Neuronal stem cell (in vitro differentiated cells): ENCODE results near the gene SELPLG.

Source experiments
- DNase-seq: peaks from one replicate; pipeline ENCODE4 v3.0.0-alpha.2; 2013; ENCODE audit warnings: low spot score
- H2AFZ ChIP-seq: one replicate; pipeline ENCODE4 v1.6.1; 2013; ENCODE audit warnings: mild to moderate bottlenecking, low read length, inconsistent platforms
- H2AK5ac ChIP-seq: 2 replicates; pipeline ENCODE4 v1.6.1; 2013; ENCODE audit warnings: low read depth, mild to moderate bottlenecking, inconsistent platforms, low read length, moderate library complexity, mixed read lengths
- H2BK120ac ChIP-seq: 2 replicates; pipeline ENCODE4 v1.6.1; 2013; ENCODE audit warnings: low read depth, mild to moderate bottlenecking, inconsistent platforms, low read length, moderate library complexity, mixed read lengths
- H2BK12ac ChIP-seq: one replicate; pipeline ENCODE4 v1.6.1; 2013; ENCODE audit warnings: low read length, inconsistent platforms
- H2BK15ac ChIP-seq: 2 replicates; pipeline ENCODE4 v1.6.1; 2013; ENCODE audit warnings: mild to moderate bottlenecking, low read length, inconsistent platforms, mixed read lengths
- H2BK5ac ChIP-seq: one replicate; pipeline ENCODE4 v1.6.1; 2013; ENCODE audit warnings: inconsistent platforms, mild to moderate bottlenecking, low read length, moderate library complexity
- H3K14ac ChIP-seq: one replicate; pipeline ENCODE4 v1.6.1; 2013; ENCODE audit warnings: low read length, inconsistent platforms
- H3K18ac ChIP-seq: 2 replicates; pipeline ENCODE4 v1.6.1; 2013; ENCODE audit warnings: low read length, inconsistent platforms
- H3K23ac ChIP-seq: 2 replicates; pipeline ENCODE4 v1.6.1; 2013; ENCODE audit warnings: low read depth, mild to moderate bottlenecking, mixed read lengths, low read length, inconsistent platforms; ENCODE audit not compliant: poor library complexity
- H3K27ac ChIP-seq: replicated peaks from 3 replicates; pipeline ENCODE4 v1.5.1; 2013; ENCODE audit warnings: low read length, inconsistent platforms
- H3K27me3 ChIP-seq, 3 experiments: 2 replicates each; pipeline ENCODE4 v1.6.1; 2013; ENCODE audit warnings: low read length in 3 of 3, mild to moderate bottlenecking in 2 of 3, inconsistent platforms in 1 of 3, low read depth in 1 of 3, mixed read lengths in 1 of 3, moderate library complexity in 1 of 3; ENCODE audit not compliant: control insufficient read depth in 3 of 3, insufficient read depth in 3 of 3
- H3K36me3 ChIP-seq, 2 donors: replicated peaks in 1 of 2; 2 replicates each; pipeline ENCODE4 v1.6.1; 2013; ENCODE audit warnings: low read length in 2 of 2; ENCODE audit not compliant: control insufficient read depth in 2 of 2, insufficient read depth in 2 of 2
- H3K4ac ChIP-seq: 2 replicates; pipeline ENCODE4 v1.6.1; 2013; ENCODE audit warnings: inconsistent platforms, mild to moderate bottlenecking, low read length, moderate library complexity
- H3K4me1 ChIP-seq, 2 donors: 1 replicate in 1 of 2; 2 replicates in 1 of 2; pipeline ENCODE4 v1.6.1; 2013; ENCODE audit warnings: low read length in 2 of 2, low read depth in 1 of 2; ENCODE audit not compliant: control insufficient read depth in 2 of 2, insufficient read depth in 1 of 2
- H3K4me2 ChIP-seq: one replicate; pipeline ENCODE4 v1.6.1; 2013; ENCODE audit warnings: mild to moderate bottlenecking, low read length, inconsistent platforms; ENCODE audit not compliant: insufficient read depth, poor library complexity, severe bottlenecking
- H3K4me3 ChIP-seq, 2 donors: 2 replicates each; pipeline ENCODE4 v1.5.1; 2013; ENCODE audit warnings: low read length in 2 of 2, mild to moderate bottlenecking in 2 of 2, inconsistent platforms in 1 of 2, moderate library complexity in 1 of 2
- H3K79me1 ChIP-seq: one replicate; pipeline ENCODE4 v1.6.1; 2013; ENCODE audit warnings: low read depth, mild to moderate bottlenecking, inconsistent platforms, low read length, moderate library complexity
- H3K9ac ChIP-seq: one replicate; pipeline ENCODE4 v1.6.1; 2013; ENCODE audit warnings: mild to moderate bottlenecking, low read depth, low read length, inconsistent platforms; ENCODE audit not compliant: poor library complexity
- H3K9me3 ChIP-seq, 2 donors: replicated peaks in 1 of 2; 2 replicates each; pipeline versions ENCODE3 to v1.6.1; 2013; ENCODE audit warnings: low read length in 2 of 2, mild to moderate bottlenecking in 2 of 2, inconsistent platforms in 1 of 2, low read depth in 1 of 2, mixed read lengths in 1 of 2, moderate library complexity in 1 of 2; ENCODE audit not compliant: control insufficient read depth in 2 of 2, insufficient read depth in 1 of 2
- H4K8ac ChIP-seq: one replicate; pipeline ENCODE4 v1.6.1; 2013; ENCODE audit warnings: low read depth, mild to moderate bottlenecking, inconsistent platforms, low read length, moderate library complexity
- H4K91ac ChIP-seq: one replicate; pipeline ENCODE4 v1.6.1; 2013; ENCODE audit warnings: low read length, low read depth, mild to moderate bottlenecking, inconsistent platforms; ENCODE audit not compliant: poor library complexity
- WGBS, 2 donors: extraction: QIAGEN DNeasy Blood & Tissue Kit; methylation state at CpG; one replicate each; pipeline ENCODE4 v1.1.7; 2013; ENCODE audit warnings: missing lambda C conversion rate in 2 of 2, mixed read lengths in 1 of 2; ENCODE audit not compliant: insufficient read length in 2 of 2, insufficient replicate concordance in 1 of 2; ENCODE audit errors: extremely low coverage in 2 of 2; 5-methylcytosine and 5-hydroxymethylcytosine counted together

The SELPLG gene

DNA sequence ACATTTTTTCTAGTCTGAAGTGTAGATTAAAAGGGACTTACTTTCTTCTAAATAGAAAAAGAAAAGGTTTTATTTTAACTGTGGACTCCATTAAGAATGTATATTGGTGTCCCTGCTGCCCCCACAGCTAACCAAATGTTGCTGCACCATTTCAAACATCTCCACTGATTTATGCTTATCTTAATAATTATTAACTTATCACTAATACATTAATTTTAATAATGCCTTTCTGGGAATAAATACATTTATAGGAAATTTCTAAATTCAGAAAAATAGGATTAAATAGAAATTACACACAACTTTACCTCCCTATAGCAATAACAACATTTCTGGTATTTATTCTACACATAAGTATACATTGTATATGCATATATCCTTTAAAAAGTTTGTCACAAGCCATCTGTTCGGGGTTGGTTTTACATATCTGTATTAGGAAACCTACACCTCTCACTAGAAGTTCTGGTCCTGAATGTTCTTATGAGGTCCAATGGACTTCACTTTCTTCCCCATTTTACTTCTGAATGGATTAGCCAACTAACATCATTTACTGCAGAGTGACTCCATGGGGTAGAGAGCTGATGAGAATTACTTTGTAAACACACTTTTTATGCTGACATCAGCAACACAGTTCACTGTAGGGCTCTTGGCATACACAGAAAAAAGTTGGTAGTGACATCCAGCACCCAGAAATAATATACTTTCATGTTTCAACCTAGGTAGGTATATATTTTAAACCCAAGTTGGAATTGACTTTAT, 9.4 kb upstream of the SELPLG start:
- peaks cover 11 to 17% of the 10 kb centered on the region in 2 donors for H3K4me1 ChIP-seq
- H2BK12ac ChIP-seq = no peak overlapping the region
- H2BK120ac ChIP-seq = no peak overlapping the region
- no peak overlapping the region for H3K23ac ChIP-seq
- H3K79me1 ChIP-seq = peaks cover 3% of the 10 kb centered on the region
- no peak overlapping the region for H3K4me3 ChIP-seq
- H3K14ac ChIP-seq = no peak overlapping the region
- no peak overlapping the region for H2AK5ac ChIP-seq
- H3K9me3 ChIP-seq = no peaks in the 10 kb centered on the region
- no peak overlapping the region for H3K9ac ChIP-seq
- no peak overlapping the region for H2AFZ ChIP-seq
- no peak overlapping the region for H3K27ac ChIP-seq
- no CpG with 5 or more reads among the region's 1 CpG for WGBS, 2 donors
- H4K8ac ChIP-seq = no peak overlapping the region
- H3K27me3 ChIP-seq = no peaks in the 10 kb centered on the region
- no peak overlapping the region for H3K4me2 ChIP-seq
- H2BK5ac ChIP-seq = no peak overlapping the region
- no peak overlapping the region for H4K91ac ChIP-seq
- no peak overlapping the region for H3K18ac ChIP-seq
- H3K36me3 ChIP-seq = peaks cover 19 to 72% of the 10 kb centered on the region in 2 donors
- no peak overlapping the region for H3K4ac ChIP-seq
- no peak overlapping the region for H2BK15ac ChIP-seq
- DNase-seq = no peak

DNA sequence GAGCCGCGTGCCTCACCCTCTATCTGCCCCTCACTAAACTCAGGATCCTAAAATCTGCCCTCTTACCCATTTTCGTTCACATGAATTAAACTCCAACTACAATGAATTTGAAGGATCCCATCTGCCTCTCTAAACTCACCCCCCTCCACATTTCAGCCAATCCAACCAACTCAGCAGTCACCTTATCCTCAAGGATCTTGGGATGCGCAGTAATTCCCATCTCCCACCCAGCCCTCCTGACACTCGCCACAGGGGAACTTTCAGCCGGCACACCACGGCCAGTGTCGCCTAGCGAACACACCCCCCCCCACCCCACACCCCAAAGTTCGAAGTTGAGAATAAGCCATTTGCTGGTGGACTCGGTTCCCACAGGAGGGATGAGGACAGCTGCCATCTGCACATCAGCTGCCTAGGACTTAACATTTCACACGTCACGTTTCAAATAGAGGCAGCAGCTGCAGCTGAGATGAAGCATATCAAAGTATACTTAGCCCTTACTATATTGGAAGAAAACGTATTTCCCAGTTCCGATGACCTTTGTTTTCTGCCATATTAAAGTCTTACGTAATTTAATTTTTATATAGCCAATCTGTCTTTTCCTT, 8.7 kb upstream of the SELPLG start:
- Histone ChIP-seq H2BK15ac (no peak overlapping the region), H2BK12ac (no peak overlapping the region), H2AK5ac (no peak overlapping the region), H2BK120ac (no peak overlapping the region), H4K8ac (no peak overlapping the region), H3K27me3 (no peaks in the 10 kb centered on the region), H3K4me1 (peaks cover 19 to 24% of the 10 kb centered on the region in 2 donors), H2AFZ (no peak overlapping the region), H3K9ac (no peak overlapping the region), H3K36me3 (peaks cover 16 to 65% of the 10 kb centered on the region in 2 donors), H3K27ac (no peak overlapping the region), H3K14ac (no peak overlapping the region), H3K18ac (no peak overlapping the region), H3K4me2 (no peak overlapping the region), H3K4ac (no peak overlapping the region), H3K9me3 (no peaks in the 10 kb centered on the region), H3K4me3 (no peak overlapping the region), H3K23ac (no peak overlapping the region), H4K91ac (no peak overlapping the region), H3K79me1 (peaks cover 3% of the 10 kb centered on the region), H2BK5ac (no peak overlapping the region)
- WGBS, 2 donors = no CpG with 5 or more reads among the region's 16 CpGs
- no peak for DNase-seq

DNA sequence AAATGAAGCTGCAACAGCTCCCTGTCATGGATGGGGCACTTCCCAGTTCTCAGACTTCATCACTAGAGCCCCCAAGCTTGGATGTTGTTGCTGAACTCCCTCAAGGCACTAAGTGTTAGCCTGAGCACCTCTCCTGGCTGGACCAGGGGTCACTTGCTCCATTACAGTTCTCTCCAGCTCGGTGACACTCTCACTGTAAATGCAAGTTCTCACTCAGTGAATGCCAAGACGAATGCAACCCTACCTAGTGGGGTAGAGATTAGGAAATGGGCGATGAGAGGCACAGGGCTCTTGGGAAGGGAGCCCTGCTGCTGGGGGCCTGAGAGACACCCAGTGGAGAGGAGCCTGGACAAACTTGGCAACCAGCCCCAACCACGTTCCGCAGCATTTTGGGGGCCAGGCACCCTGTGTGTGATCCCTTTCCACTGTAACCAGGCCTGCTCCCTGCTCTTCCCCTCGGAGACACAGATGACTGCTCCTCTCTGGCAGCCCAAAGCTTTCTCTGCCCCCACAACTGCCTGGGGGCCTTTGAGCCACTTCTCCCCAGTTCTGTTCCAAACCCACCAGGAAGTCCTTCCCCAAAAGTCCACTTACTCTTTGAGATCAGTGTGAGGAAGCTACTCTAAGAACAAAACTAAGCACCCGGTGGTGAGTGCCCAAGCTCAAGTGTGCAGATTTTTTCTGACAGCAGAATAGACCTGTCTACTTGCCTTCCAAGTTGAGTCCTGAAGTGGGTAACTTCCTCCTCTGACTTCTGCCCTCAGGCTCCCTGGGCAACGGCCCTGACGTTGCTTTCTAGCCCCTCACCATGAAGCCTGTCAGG, 8.0 kb upstream of the SELPLG start:
- no peak overlapping the region for H2BK12ac ChIP-seq
- no peak overlapping the region for H2BK15ac ChIP-seq
- no CpG with 5 or more reads among the region's 9 CpGs for WGBS, 2 donors
- no peak overlapping the region for H2AFZ ChIP-seq
- peaks cover 3% of the 10 kb centered on the region for H3K79me1 ChIP-seq
- H3K4me3 ChIP-seq = no peak overlapping the region
- no peak overlapping the region for H2BK5ac ChIP-seq
- no peak overlapping the region for H4K8ac ChIP-seq
- H3K9ac ChIP-seq = no peak overlapping the region
- H3K36me3 ChIP-seq = peaks cover 14 to 57% of the 10 kb centered on the region in 2 donors
- no peak overlapping the region for H3K23ac ChIP-seq
- no peaks in the 10 kb centered on the region for H3K9me3 ChIP-seq
- H3K4me2 ChIP-seq = no peak overlapping the region
- H3K27me3 ChIP-seq = no peaks in the 10 kb centered on the region
- no peak overlapping the region for H2BK120ac ChIP-seq
- H3K4ac ChIP-seq = no peak overlapping the region
- no peak overlapping the region for H4K91ac ChIP-seq
- peaks cover 24 to 28% of the 10 kb centered on the region in 2 donors for H3K4me1 ChIP-seq
- H3K14ac ChIP-seq = no peak overlapping the region
- H3K18ac ChIP-seq = no peak overlapping the region
- no peak overlapping the region for H2AK5ac ChIP-seq
- no peak overlapping the region for H3K27ac ChIP-seq
- DNase-seq = no peak
